DMS53 treated with DMSO at 0.1 percent for 48 hours (cell line): Measurements from ENCODE around the gene KCNN2.

Source experiments
- DNase-seq: peaks from one replicate; lab custom pipeline; 2025; ENCODE audit not compliant: unreplicated experiment; lab: John Stamatoyannopoulos, UW

KCNN2 gene

DNA sequence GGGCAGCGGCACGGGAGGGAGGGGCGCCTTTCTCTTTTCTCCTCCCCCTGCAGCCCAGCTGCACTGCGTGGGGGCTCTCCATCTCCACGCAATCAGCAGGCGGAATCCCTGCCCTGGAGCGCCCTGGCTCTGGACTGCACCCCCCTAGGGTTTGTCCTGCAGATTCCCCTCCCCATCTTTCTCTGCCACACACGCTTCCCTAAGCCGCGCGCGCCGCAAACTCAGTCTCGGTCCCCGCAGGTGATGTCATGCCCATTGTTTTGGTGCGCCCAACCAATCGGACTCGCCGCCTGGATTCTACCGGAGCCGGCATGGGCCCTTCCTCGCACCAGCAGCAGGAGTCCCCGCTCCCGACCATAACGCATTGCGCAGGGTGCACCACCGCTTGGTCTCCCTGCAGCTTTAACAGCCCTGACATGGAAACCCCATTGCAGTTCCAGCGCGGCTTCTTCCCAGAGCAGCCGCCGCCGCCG lies at the start of gene KCNN2:
TSS of gene KCNN2 (plus strand) at position 347 of the 473 bp plus-strand sequence. CDS start at position 417, 70 bp downstream.
- peak; percentile 87 for DNase-seq

DNA sequence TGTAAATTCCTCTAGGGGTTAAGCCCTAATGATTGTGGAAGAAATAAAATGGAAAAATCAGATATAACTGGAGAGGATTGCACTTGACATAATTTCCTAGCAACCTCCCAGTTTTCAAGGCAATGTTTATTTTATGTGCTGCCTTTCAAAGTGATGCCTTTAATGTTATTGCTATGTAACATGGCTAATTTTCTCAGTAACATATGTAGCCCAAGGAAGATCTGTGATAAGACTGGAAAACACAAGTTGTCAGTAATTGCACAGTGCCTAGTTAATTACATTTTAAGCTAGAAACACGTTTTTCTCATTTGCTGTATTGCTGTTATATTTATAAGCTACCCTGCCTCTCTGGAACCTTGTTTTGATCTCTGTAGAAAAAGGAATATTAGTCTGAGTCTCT lies 49.2 kb upstream of the KCNN2 start:
- DNase-seq = no peak

DNA sequence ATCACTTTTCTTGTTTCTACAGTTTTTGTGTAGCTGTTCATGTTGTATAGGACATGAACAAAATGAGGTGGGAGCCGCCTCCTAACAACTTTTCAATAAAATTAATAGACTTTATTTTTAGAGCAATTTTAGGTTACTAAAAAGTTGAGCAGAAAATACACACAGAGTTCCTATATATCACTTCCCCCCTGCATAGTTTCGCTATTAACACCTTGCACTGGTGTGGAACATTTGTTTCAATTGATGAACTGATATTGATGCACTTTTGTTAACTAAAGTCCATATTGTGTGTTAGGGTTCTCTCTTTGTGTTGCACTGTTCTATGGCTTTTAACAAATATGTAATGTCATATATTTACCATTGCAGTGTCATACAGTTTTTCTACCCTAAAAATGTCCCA lies 47.8 kb upstream of the KCNN2 start:
- DNase-seq = no peak

DNA sequence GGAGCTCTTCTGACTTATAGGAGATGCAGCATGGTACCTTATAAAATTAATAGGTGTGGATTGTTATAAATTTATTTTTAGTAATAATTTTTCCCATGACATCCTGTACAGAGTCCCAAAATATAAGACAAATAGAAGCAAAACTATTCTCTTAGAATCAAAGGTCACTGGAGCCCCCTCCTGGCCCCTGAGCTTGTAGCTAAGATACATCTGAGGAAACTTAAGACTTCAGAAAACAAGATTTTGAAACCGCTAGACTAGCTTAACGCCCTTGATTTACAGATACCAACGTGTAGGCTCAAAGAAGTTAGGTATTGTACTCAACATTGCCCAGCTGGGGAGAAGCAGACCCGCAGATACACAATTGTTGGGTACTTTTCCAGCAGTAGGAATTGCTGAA lies 45.7 kb upstream of the KCNN2 start:
- DNase-seq = no peak

DNA sequence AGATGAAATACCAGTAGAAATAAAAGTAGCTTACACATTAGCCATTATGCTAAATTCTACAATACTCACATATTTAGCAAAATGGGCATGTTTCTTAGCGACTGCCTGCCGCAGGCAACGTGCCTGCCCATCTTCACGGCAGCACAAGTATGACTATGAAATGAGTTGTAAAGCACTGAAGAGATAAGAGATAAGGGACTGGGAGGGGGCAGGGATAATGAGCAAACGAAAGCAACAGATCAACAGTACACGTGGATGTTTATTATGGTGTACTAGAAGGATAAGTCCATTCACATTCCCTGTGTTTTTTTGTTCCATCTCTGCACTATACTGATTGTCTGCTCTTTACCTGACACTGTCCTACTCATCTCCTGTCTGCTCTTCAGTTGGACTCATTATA lies 44.1 kb upstream of the KCNN2 start:
- DNase-seq = no peak

DNA sequence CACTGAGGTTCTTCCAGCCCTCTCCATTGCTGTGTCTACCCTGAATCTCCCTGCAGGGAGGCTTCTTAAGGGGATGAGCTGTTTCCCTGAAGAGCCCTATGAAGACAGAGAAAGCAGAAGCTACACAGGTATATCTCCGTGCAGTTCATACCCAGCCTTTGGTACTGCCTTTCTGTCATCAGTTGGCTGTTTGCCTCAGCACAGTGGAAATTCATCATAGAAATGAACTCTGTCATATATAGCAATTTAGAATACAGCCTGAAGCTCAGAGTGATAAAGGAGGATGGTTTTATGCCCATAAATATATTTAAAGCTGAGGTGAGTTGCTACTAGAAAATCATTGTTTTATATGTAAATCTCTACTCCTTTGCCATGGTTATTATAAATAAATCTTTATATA lies 42.6 kb upstream of the KCNN2 start:
- no peak for DNase-seq

DNA sequence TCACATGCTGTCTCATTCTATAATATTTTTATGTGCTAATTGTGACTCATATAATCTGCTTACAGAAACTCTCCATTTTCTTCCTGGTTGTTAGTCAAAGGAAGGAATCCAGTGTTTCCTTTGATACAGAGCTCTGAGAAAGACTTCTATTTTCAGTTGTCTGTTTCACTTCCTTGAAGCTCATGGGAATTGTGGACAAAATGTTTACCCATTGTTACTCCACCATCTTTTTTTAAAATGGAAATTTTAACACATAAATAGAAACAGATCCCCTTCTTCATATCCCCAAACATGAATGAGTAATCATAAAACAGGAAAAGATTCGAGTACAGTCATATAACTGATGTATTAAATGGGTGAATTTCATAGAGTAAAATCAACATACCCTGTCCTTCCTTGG lies 42.0 kb upstream of the KCNN2 start:
- DNase-seq = no peak

DNA sequence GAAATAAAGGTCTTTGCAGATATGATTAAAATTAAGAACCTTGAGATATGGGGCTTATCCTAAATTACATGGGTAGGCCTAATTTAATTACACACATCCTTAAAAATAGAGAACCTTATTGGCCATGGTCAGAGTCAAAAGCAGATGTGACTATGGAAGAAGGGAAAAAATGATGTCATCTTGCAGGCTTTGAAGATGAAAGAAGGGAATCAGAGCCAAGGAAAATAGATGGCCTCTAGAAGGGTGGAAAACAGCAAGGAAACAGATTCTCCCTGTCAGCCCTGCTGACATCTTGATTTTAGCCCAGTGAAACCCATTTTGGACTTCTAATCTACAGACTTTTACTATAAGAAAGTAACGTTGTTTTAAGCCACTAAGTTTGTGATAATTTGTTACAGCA lies 37.6 kb upstream of the KCNN2 start:
- no peak for DNase-seq

DNA sequence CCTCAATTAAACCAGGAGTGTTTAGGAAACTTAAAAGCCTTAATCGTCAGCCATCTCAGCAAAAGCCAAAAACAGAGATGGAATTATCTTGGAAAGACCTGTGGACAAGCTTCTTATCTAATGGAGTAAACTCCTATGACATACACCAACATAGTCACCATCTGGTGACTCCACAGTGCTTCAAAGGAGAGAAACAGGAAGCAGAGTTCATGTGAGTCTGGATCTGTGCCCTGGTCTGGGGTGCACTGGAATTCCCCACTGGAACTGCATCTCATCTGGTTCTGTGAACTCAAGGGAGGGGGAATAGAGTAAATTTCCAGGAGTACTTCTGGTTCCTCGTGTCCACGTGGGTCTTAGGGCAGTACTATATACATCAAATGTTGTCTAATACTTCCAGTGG lies 36.3 kb upstream of the KCNN2 start:
- no peak for DNase-seq

DNA sequence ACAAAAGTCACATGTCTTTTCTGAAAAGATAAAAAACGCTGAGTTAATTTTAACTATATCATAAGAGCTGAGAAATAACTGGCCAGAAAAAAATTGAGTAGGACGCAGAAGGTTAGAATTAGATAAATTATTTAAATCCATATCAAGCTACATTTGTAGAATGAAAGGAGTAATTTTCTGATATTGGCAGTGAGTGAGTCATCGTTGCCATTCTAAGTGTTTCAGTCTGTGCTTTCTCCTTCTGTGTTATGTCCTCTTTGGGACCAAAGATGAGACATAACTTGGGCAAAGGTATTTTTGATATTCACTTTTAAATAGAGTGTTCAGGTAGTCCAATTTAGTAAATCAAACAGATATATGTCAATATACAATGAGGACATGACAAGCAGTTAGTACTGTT lies 34.4 kb upstream of the KCNN2 start:
- no peak for DNase-seq

DNA sequence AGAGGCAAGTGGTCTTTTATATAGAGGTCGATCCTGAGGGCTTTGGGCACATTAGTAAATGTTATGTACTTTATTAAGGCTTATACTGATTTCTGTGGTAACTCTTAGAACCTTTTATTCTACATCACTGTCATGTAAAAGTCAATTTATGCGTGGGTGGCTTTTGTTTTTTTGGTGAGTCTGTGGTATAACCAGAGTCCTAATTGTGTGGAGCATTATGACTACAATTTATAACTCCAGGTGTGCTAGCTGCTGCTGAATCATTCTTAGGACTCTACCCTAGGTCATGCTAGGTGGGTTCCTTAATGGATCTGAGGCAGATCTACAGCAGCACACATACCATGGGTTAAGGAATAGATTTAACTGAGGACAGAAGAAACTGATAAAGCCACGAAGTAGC lies 33.9 kb upstream of the KCNN2 start:
- DNase-seq = no peak

DNA sequence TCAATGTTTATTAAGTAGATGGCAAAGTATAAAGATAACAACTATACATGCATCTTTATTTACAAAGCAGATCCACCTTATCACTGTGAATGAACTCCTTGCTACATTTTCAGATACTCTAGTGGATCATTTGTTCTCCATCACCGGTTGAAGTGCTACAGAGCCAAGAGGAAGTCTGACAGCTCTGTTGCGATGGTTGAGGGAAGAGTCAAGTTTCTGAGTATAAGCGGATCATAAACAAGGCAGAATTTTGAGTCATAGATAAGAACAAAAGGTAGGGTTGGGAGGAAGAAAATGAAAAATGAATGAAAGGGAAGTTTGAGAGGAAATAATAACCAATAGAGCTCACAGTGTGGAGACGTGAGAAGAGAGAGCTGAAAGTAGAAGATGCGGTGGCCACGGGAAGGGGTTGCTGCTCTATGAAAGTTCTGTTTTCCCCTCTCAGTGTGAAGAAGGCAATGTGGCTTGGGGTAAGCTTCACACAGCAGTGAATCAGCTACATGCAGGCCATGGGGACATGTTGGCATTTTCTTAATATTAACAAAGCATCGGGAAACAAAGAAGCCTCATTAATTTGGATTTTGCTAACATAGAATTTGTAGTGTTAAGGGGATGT lies 30.8 kb upstream of the KCNN2 start:
- no peak for DNase-seq

DNA sequence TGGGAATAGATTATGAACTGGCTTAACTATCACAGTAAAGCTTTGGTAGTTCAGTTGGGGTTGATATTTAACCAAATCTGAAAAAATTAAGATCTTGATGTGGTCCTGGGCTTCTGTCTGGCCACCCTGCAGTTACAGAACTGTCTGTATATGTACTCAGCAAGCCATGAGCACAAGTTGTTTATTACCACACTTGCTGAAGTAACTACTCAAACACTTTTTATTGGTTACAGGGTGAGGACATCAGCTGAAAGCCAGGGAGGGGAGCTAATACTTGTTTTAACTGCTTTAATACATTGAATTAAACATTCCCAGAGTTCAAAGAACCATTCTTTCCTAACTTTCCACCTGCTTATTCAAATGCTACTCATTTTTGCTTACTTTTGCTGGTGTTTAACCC lies 29.4 kb upstream of the KCNN2 start:
- no peak for DNase-seq

DNA sequence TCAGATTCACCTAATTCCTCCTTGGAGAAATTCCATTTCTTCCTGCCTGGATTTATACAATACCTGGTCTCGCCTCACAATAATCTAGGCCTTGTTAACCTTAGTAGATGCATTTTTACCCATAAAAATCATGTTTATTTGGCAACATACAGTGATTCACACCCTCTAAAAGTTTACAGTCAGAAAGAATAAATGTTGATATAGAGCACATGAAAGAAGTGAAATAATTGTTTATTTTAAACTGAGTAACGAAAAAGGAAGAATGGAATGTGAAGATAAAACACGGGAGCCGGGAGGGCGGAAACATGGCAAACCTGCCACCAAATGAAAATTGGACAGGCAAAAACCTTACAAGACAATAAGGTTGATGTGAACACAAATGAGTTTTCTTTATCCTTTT lies 28.9 kb upstream of the KCNN2 start:
- no peak for DNase-seq

DNA sequence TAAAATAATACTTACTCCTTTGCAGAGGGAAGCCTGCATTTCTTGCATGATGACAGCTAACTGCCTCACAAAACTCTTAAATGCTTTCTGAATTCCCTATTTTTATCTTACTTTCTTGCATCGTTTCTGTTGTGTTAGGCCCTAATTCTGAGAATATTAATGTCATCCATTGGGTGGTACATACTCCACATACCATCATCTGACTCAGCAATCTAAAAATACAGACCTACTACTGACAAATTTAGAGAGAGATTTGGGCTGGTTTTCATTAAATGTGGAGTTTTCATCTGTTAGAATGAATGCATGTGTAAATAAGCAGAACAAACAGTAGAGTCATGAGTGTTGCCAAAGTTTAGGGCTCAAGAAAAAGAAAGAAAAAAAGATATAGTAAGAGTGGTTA lies 26.5 kb upstream of the KCNN2 start:
- DNase-seq = no peak

DNA sequence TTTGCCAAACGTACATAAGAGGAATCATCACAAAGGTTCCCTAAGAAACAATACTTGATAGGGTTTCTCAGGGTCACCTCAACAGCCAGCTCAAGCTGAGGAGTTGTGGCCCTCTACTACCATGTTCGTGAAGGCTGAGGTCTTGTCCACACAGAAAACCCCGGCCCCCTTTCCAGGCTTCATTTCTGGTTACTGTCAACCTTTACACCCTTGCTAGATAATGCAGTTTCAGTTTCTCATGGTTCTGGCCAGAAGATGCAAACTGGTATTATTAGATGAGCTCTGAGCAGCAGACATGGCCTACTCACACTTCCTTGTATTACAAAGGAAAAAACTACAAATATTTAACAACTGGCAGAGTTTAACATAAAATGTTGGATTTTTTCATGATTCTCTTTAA lies 22.8 kb upstream of the KCNN2 start:
- DNase-seq = no peak

DNA sequence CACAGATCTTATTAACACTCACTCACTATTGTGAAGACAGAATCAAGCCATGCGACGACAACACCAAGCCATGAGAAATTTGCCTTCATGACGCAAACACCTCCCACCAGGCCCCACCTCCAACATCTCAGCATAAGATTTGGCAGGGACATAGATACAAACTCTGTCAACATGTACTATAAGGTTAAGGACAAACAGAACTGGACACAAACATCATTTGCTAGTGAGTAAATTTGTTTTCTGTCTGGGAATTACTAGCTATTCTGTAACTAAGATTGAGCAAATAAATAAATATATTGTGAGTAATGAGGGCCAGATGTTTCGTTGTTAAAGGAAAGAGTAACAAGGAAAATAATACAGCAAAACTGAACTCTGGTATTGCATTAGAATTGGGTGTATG lies 15.7 kb upstream of the KCNN2 start:
- DNase-seq = no peak

DNA sequence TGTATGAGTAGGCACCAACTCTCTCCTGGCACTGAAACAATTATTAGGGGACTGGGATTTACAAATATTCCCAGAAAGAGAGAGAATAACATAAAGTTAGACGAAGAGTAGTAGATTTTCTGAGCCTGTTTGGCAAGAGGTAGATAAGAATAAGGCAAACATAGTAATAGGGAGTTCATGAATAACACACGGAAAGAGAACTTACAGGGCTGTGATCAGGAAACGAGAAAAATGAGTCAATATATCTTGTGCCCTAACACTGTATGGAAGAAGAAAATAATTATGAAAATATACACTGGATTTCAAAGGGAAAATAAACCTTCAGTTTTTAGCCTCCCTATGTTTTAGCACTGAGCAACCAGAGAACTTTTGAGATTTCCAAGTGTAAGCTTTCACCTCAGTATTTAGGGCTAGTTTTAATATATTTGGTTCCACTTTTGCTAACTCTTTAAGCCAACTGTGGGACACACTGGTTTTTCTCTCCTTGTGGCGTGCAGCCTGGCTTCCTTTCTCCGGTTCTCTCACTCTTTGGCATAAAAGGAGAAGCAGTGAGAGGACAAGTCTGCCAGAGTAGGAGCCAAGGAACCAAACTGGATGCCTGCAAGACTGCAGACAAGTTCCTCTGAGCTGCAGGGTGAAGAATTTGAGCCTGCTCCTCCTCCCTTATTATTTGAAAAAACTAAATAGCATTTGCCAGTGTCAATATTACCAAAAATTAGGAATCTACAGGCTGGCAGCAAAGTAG lies 6.6 kb upstream of the KCNN2 start:
- no peak for DNase-seq

DNA sequence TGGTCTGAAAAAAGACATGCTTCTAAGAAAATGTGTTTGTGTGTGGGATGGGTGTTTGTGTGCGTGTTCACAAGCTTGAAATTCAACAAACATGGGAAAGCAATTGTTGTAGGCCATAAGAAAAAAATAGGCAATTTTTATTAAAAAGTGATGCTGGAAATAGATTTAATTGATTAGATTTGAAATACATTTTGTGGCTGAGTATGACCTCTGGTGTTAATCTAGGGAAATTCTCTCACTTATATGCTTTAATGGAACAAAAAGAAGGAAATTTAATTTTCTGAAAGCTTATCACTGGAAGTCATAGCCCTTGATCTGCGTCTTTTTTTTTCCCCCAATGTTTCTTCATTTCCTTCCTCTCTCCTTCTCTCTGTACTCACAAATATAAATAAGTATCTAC lies 3.5 kb upstream of the KCNN2 start:
- DNase-seq = no peak

DNA sequence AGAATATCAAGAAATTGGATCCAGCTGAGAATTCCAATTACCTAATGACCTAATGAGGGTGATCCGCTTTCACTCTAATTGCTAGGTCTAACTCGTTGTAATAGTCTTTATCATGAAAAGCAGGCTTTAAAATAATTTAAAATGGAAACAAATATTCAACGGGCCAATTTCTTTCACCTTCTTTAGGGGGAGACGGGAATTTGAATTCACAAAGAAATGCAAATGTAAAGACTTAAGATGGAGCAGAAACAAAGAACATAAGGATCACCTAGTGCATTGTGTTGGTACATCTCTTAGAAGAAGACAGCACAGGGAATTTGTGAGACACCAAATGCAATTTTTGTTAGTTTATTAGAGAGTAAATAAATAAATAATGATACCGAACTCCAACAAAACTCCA lies 1.5 kb upstream of the KCNN2 start:
- no peak for DNase-seq

DNA sequence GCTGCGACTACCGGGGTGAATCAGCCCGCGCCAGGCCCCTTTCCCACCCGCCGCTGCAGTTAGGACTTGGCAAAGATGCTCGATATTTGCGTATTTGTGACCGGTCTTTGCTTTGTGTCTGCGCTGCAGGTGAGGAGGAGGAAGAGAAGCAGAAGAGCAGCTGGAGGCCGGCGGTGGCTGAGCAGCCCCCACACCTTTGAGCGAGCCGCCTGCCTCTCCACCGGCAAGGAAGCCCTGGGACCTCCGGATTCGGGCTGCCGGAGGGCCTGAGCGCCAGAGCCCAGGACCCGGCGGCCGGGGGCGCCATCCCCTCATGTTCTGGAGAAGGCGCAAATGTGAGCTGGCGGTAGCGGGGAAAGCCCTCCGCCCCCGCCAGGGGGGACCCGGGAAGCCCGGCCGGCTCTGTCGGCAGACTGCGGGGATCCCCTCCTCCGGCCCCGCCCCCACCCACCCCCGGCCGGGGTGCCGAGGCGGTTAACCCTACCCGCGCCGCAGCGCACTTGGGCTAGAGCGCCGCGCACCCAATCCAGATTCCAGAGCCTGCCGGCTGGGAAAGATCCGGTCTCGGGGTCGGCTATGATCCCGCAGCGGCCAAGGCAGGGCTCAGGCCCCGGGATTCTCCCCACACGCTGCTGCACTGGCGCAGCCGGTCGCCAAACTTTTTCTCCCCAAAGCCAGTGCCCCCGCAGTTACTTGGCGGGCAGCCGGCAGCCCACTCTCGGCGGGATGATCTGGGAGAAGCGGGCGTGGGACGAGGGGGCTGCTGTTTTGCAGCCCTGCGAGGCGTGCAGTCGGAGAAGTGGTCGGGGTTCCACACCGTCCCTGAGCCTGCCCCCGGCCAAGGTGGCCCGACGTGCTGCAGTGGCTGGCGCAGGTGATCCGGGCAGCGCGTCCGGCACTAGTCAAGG lies 800 bp upstream of the KCNN2 start:
- DNase-seq = peak; percentile 34
